ENCODE measurements around the gene GAL3ST1.
"Not testable (repeated sequence)": the region's sequence is repeated elsewhere in the genome, so short reads cannot be mapped to it uniquely, and the experiment has no call there.

Gene GAL3ST1

DNA sequence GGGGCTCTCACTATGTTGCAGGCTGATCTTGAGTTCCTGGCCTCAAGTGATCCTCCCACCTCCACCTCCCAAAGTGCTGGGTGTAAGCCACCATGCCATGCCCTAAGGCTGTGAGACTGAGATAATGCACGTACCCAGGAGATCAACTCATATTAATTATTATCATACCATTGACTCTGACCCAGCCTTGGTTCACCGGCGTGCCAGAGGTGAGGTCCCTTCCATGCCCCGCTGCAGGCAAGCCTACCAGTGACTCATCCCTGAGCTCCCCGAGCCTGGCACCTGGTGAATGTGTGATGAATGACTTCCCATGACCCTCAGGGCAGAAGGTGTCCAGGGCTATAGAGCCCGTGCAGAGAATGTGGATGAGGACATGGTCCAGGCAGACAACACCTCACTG, 12.1 kb downstream of the GAL3ST1 start:
- no peak for DNase-seq

DNA sequence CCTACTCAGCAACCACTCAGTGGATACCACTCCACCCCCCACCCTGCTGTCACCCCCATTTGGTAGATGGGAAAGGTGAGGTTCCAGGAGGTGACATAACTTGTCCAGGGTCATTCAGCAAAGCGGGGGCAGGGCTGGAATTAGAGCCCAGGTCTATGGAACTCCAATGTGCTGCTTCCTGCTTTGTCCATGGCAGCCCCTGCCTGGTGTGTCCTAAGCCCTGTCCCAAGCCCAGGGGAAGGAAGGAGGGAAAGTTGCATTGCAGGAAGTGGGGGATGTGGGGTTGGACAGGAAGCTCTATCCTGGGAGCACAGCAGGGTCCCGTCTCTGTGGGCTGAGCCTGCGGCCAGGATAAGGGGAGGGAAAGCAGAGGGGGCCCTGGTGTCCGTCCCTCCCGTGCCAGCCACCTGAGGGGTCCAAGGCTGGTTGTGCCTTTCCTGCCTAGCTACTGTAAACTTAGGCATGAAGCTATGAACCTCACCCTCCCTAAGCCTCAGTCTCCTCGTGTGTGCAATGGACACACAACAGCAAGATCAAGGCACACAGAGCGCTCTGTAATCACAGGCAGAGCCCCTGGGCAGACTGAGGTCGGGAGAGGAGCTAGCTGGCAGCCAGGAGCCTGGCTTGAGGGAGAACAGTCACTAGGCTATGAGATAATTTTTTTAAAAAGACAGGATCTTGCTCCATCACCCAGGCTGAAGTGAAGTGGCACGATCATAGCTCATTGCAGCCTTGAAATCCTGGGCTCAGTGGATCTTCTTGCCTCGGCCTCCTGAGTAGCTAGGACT, 12.9 kb downstream of the GAL3ST1 start:
- no peak for DNase-seq

DNA sequence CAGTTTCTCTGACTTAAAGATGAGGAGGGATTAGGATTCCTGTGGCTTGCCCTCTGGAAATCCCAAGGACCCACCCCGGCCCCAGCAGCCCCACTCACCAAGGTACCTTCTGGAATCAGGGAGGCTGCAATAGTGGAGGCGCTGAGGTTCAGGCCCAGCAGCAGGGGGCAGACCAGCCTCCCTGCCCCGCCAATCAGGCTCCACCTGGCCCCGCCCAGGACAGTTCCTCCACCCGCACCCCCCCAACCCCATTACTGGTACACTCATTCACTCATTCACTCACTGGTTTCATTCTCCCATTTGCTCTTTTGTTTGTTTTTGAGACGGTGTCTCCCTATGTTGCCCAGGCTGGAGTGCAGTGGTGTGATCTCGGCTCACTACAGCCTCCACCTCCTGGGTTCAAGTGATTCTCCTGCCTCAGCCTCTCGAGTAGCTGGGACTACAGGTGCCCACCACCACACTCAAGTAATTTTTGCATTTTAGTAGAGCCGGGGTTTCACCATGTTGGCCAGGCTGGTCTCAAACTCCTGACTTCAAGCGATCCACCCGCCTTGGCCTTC, 13.7 kb downstream of the GAL3ST1 start:
- peak; percentile 21 for DNase-seq

DNA sequence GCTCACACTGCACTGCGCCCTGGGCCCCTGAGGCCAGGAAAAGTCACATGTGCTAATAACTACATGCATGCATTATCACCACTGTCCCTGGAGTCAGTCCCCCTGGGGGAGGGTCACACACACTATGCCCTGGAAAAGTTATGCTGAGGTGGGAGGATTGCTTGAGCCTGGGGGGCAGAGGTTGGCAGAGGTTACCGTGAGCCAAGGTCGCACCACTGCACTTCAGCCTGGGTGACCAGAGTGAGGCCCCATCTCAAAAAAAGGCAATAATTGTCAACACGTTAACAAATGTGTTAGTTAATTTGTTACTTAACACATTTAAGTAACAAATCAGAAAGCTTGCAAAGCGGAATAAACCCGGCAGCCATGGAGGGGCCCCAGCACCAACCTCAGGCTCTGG, 14.6 kb downstream of the GAL3ST1 start:
- no peak for DNase-seq

DNA sequence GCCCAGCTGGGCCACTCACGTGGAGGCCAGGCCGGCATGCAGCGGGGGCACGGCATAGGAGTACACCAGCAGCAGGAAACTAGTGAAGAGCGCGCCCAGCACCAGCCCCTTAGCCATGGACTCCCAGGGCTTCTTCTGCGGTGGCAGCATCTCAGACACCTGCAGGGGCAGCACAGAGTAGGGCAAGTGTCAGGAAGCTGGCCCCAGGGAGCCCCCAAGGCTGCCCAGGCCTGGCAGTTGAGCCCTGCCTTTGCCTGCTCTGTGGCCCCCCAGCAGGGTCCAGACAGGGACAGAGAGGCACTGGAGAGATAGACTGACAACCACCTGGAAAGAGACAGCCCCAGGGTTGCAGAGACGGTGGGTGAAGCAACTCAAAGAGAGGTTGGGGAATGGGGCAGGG, 17.2 kb downstream of the GAL3ST1 start:
- DNase-seq: no peak

DNA sequence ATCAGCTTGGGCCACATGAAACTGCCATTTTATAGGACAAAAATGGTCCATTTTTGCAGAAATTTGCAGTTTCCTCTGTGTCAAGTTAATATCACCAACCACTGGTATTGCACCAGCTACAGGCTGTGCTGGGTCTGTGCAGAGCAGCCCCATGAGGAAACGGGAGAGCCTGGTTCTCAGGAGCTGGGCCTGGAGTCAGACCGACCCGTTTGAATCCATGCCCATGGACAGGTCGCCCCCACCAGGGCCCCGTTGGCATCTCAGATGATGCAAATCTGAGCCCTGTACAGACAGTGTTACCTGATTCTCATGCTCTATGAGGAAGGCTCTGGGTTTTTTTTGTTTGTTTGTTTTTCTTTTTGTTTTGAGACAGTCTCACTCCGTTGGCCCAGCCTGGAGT, 18.1 kb downstream of the GAL3ST1 start:
- DNase-seq: no peak

DNA sequence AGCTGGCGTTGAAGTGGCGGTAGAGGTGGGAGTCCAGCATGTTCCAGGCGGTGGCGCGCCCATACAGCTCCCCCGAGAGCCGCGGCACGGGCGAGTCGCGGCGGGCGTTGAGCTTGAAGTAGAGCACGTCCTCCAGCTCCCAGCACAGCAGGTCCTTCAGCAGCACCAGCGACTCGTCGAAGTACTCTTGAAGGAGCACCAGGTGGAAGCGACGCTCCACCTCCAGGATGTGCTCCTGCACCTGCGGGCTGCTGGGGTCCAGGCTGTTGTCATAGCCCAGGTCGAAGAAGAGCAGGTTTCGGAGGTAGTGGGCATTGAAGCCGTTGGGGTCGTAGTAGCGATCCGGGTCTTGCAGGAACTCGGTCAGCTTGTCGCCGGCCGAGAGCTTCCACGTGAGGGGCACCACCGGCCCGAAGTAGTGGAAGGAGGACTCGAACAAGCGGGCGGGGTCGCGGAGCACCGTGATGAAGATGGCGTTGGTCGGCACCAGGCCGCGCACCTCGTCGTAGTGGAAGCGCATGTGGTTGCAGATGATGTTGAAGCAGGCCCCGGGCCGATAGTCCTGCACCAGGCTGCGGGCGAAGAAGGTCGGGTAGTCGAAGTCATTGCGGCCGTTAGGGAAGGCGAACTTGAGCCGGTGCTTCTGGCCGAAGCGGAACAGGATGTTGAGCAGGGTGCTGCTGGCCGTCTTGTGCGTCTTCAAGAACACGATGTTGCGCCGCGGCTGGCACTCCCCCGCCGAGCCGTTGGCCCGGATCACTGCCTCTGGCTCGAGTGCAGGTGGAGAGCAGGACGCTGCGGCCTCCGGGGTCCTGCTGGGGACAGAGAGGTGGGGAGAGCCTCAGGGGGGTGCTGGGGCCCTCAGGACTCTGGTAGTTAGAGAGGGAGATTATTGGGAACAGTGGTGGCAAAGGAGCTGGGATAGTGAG, 18.9 kb downstream of the GAL3ST1 start:
- no peak for DNase-seq

DNA sequence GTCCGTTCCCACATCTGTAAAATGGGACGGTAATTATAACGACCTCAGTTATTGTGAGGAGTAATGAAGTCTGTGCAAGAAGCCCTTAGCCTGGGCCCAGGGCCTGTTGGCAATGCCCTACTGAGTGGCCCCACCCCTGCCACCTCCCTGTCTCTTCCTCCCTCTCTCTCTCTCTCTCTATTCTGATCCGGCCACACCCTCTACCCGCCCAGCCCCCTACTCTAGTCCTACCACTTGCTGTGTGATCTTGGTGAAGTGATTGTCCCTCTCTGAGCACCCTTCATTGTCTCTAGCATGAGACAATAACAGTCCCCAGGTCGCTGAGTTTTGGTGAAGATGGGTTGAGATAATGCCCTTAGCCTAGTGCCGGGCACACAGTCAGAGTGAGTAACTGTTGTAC, 20.5 kb downstream of the GAL3ST1 start:
- no peak for DNase-seq

DNA sequence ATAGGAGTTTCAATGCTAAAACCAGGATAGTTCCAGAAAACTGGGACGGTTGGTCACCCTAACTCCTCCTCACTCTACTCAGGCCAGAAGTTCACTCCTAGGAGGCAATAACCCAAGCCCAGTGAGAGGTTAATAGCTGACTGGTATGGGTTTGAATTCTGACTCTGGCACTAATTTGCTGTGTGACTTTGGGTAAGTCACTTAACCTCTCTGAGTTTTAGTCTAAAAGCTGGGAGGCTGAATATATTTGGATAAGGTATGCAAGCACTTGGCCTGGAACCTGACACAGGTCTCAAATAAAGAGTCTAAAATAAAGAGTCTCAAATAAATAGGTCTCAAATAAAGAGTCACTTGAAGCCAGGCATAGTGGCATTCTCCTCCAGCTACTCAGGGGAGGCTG, 21.7 kb downstream of the GAL3ST1 start:
- DNase-seq: no peak

DNA sequence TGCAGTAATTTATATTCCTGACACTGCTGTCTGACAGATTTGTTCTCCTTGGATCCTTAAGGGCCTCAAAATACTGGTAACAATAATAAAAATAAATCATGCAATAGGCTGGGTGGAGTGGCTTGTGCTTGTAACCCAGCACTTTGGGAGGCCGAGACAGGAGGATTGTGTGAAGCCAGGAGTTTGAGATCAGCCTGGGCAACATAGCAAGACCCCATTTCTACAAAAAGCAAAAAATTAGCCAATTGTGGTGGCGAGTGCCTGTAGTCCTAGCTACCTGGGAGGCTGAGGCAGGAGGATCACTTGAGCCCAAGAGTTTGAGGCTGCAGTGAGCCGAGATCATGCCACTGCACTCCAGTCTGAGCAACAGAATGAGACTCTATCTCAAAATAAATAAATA, 22.7 kb downstream of the GAL3ST1 start:
- DNase-seq: not testable (repeated sequence)

DNA sequence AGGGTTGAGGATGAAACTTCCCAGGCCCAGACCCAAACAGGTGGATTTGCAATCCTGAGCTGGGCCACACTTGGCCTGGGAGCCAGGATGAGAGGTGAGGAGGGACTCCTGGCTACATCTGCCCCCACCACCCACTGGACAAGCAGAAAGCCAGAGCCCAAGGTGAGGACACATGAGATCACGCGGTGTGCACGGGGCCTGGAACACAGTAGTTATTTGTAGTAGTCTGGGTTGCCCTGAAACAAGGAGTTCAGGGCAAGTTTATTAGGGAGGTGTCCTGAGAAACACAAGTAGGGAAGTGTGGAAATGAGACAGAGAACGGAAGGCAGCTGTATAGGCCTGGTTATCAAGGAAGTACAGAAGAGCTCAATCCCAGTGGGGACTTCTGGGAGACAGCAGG, 27.3 kb downstream of the GAL3ST1 start:
- no peak for DNase-seq

DNA sequence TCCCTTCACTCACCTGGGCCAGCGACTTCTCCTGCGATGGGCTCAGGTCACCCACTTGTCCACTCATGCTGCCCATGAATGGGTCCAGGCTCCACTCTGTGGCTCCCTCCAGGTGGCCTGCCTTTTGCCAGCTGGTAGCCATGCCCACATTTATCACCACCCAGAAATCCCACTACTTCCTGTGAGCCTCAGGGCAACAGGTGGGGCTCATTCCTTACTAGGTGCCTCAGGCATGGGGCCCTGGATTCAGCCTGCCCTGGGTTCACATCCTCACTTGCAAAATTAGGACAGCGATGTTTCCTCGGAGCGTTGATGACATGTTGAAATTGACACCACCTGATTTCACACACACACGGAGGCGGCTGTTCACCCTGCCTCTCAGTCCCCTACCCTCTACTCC, 27.8 kb downstream of the GAL3ST1 start, which contains the start of gene SEC14L6:
Gene SEC14L6 (minus strand): TSS at position 126 of the 400 bp plus-strand sequence. CDS start 59 bp downstream, at position 67.
- DNase-seq: no peak

DNA sequence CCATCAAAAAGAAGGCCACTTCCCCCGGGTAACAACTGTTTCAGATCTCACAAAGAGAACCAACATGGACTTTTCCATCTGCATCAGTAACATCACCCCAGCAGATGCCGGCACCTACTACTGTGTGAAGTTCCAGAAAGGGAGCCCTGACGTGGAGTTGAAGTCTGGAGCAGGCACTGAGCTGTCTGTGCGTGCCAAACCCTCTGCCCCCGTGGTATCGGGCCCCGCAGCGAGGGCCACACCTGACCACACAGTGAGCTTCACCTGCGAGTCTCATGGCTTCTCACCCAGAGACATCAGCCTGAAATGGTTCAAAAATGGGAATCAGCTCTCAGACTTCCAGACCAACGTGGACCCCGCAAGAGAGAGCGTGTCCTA, 31.7 kb downstream of the GAL3ST1 start:
- no peak for DNase-seq

DNA sequence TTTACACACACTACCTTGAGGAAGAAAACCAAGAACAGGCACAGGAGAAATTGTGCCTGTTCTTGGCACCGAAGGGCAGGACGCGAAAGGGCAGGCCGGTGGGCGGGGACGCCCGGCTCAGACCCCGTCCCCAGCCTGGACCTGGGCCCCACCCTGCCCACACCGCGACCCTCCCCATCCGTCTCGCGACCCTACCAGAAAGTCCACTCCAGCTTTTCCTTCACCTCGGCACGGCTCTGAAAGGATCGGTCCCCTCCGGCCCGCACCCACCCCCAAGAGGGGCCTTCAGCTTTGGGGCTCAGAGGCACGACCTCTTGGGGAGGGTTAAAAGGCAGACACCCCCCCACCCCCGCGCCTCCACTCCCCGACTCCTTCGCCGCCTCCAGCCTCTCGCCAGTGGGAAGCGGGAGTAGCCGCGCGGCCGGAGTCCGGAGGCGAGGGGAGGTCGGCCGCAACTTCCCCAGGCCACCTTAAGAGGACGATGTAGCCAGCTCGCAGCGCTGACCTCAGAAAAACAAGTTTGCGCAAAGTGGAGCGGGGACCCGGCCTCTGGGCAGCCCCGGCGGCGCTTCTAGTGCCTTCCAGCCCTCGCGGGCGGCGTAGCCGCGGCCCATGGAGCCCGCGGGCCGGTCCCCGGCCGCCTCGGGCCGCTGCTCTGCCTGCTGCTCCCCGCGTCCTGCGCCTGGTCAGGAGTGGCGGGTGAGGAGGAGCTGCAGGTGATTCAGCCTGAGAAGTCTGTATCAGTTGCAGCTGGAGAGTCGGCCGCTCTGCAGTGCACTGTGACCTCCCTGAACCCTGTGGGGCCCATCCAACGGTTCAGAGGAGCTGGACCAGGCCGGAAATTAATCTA, 32.3 kb downstream of the GAL3ST1 start:
- no peak for DNase-seq

DNA sequence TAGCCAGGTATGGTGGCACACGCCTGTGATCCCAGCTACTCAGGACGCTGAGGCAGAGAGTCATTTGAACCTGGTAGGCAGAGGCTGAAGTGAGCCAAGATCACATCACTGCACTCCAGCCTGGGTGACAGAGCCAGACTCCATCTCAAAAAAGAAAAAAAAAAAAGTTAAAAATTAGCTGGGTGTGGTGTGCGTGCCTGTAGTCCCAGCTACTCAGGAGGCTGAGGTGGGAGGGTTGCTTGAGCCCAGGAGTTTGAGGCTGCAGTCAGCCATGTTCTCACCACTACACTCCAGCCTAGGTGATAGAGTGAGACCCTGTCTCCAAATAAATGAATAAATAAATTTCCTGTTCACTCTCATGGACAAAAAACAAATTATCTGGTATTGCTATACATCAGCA, 33.0 kb downstream of the GAL3ST1 start:
- DNase-seq: not testable (repeated sequence)

DNA sequence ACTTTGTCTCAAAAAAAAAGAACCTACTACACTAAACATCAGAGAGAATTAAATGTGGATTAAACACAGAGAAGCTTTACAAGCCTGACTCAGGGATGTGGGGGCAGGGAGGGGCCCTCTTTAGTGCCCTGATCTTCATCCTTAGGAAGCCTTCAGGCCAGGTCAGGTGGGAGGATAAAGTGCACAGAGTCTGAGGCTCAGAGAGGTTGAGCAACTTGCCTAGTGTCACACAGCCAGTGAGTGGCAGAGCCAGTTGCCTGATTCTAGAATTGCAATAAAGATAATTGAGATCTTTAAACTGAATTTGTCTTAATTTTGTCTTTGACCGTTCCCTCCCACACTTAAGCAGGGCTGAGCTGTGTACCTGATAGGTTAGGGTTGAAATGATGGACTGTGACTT, 35.1 kb downstream of the GAL3ST1 start:
- no peak for DNase-seq

DNA sequence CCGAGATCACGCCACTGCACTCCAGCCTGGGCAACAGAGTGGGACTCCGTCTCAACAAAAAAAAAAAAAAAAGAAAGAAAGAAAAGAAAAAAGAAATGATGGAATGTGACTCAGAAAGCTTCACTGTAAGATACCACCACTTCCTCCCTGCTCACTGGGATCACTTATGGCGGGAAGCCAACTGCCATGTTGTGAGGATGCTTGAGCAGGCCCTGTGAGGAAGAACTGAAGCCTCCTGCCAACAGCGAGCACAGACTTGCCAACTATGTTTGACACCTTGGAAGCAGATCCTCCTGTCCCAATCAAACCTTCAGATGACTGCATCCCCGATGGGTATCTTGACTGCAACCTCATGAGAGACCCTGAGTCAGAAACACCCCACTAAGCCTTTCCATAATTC, 36.2 kb downstream of the GAL3ST1 start:
- no peak for DNase-seq

DNA sequence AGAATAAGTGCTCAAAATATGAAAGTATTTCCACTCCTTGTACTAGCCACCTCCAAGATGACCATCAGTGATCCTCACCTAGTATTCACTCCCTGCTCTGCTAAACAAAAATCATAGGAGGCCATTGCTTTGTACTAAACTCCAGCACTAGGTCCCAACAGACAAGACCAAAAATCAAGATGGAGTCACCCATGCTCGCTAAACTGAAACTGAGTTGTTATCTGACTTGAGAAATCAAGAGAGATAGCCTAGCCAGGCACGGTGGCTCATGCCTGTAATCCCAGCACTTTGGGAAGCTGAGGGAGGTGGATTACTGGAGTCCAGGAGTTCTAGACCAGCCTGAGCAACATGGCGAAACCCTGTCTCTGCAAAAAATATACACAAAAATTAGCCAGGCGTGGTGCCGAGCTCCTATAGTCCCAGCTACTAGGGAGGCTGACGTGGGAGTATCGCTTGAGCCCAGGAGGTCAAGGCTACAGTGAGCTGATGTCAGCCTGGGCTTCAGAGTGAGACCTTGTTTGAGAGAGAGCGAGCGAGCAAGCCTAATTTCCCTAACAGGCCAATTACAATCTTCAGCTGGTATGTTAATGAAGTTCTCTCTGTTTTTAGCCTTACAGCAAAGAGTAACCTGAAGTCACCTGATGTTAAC, 37.3 kb downstream of the GAL3ST1 start:
- DNase-seq: no peak

DNA sequence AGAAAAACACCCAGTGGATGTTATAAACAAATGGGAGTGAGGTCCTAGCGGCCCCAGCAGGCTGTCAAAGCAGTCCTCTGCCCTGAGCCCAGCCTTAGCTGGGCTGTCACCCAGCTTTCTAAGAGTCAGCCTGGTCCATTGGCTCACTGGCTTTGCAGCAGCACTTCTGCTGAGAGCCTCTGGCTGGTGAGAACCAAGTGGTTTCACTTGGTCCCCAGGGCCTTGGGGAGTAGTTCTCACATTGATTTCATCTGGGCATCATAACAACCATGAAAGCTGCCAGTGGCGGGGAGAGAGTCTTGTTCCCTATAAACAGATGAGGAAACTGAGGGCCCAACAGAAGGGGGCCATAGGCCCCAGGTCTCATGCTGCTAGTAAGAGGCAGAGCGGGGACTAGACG, 39.3 kb downstream of the GAL3ST1 start:
- no peak for DNase-seq

DNA sequence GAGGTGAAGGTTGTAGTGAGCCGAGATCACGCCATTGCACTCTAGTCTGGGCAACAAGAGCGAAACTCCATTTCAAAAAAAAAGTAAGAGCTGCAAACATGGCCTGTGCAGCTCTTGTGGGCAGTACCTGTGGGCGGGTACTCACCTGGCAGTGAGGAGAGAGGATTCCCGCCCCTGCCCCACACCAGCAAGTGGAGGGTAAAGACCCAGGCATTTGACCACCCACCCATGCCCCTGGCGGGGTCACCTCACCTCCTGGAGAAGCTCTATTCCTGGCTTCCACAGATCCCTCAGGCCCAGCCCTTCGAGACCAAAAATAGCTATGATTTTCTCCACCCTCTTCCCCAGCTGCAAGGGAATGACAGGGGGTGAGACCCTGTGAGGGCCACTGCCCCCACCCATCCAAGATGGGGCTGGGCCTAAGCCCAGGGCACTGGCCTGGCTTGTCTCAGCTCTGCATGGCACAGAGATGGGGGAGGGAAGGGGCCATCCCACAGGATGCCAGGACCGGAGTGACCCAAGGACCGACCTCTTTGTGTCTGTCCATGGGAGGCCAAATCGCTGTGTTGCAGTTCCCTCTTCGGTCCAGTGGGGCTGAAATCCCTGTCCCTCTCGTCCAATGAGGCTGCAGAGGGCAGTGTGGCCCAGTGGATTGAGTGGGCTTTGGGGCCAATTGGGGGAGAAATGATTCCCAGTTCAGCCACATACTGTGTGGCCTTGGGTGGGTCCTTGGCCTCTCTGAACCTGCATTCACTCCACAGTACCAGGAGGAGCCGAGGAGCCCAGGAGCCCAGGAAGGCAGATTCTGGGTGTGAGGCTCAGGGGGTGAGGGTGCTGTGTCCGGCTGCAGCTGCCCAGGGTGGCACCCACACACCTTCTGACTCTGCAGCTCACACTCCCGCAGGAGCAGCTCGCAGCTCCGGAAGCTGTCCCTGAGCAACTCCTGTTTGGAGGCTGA, 42.5 kb downstream of the GAL3ST1 start:
- DNase-seq: no peak

DNA sequence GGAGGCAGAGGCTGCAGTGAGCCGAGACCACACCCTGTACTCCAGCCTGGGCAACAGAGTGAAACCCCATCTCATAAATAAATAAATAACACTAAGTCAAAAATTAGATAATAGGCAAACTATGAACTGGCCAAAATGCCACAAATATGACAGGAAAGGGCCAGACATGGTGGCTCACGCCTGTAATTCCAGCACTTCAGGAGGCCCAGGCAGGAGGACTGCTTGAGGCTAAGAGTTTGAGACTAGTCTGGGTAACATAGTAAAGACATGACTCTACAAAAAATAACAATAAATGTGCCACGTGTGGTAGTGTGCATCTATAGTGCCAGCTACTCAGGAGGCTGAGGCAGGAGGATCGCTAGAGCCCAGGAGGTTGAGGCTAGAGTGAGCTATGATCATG, 47.8 kb downstream of the GAL3ST1 start:
- no peak for DNase-seq

Measured in activated CD4-positive, alpha-beta T cell treated with anti-CD3 and anti-CD28 coated beads, Interleukin-2, Interleukin-6, amounts not matched to agents 100 ng/mL and 50 ng/mL, durations not matched to agents 16 hours and 8 hours (primary cell).